Fibroblast of upper back skin (primary cell): ENCODE data around the gene MTPN.
A peak's percentile ranks its signal among the peaks of the same experiment; 100 is the strongest.

Experiments
- DNase-seq: peaks from one replicate; pipeline ENCODE4 v3.0.0-alpha.2; 2013

MTPN gene

DNA sequence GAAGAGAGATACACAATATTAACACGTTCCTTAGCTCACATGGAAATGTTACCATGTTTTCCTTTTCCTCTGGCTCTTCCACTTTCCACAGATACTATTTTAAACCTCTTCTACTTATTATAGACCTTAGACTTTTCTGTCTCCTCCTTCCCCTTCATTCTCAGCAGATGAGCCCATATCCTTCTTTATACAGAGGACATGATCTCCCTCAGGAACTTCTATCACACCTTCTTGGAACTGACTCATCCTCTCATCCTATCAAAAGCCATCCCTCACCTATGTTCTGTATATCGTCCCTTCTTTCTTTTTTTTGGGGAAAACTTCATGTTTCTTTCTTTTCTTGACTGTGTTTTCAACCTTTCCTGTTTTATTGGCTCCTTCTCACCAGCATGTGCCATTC lies 20.8 kb downstream of the MTPN start:
- no peak for DNase-seq

DNA sequence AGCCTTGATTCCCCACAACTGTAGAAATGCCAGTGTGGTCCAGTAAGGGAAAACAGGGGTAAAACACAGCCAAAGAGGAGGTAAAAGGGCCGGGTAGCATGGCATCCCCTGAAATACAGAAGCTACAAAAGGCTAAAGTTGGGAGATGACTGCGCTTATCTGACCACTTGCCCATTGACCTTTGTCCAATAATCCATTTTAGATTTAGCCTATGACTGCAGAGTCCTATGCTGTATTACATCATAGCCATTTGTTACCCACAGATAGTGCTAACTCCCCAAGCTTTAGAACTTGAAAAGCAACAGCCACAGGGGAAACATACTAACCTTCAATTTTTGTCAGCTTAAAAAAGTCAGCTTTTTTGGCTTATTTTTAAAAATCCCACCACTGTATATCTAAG lies 26.2 kb downstream of the MTPN start:
- DNase-seq = no peak

DNA sequence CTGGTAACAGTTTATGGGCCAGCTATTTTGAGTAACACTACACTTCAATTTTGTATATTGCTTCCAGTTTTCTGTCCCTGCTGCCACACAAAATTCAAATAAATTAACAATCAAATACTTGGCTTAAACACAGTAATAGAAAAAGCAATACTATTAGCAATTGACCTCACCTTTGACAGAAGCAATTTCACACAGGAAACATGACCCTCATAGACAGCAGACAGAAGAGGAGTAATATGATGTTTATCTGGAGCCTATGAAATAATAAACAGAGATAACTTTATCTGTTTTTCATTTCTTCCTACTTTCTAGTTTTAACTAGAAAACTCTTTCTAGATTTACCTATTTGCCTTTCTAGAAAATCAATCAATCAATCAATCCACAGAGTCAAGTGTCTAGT lies 26.7 kb downstream of the MTPN start:
- DNase-seq = no peak

- DNase-seq = no peak
Observed at GRCh38 chr7:135946289-135947055, 30.7 kb downstream of the MTPN start.

DNA sequence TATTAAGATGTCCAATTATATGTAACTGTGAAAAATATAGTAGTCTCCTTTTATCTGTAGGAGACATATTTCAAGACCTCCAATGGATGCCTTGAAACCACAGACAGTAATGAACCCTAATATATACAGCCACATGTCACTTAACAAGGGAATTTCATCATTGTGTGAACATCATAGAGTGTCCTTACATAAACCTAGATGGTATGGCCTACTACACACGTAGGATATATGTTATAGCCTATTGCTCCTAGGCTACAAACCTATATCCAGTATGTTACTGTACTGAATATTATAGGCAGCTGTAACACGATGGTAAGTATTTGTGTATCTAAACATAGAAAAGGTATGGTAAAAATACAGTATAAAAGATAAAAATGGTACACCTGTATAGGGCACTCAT lies 32.4 kb downstream of the MTPN start:
- DNase-seq = no peak

GRCh38 chr7:135943134-135943879 lies 33.9 kb downstream of the MTPN start:
- peak; percentile 36 for DNase-seq

DNA sequence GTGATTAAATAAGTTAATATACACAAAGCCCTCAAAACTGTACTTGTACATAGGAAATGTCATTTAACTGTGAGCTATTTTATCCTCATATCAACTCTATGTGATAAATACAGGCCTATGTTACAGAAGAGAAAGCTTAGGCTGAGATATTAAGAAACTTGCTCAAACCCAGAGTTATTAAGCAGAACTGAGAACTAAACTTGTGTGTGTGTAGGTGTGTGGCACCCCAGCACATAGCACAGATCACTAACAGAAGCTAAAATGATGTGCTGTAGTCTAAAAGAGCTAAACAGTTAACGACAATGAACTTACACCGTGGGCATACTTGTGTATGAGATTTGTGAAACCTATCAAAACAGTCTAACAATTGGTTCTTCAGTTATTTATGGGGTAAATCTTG lies 34.5 kb downstream of the MTPN start:
- no peak for DNase-seq

GRCh38 chr7:135940077-135941075 lies 36.8 kb downstream of the MTPN start:
- DNase-seq = no peak

DNA sequence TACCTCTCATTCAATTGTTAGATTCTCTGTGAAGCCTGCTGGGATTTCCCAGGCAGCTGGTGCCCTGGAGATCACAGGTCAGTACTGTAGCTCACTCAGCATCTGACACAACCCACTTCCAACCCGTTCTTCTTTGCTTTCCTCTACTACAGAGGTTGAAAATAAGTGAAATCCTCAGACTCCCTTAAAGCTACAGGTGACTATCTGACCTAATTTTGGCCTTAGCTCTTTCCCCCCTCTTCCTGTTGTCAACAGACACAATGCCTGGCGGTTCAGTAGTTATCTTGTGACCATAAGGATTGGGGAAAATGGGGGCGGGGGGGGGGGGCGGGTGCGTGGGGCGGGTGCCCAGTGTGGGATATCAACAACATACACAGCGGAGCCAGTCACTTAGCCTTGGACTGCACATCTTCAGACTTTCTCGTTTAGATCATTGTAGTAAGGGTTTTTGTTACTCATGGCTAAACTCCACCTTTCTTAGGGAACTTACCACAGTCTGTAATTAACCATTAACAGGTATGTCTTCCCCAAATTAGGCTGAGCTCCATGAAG lies 37.8 kb downstream of the MTPN start:
- DNase-seq = no peak

DNA sequence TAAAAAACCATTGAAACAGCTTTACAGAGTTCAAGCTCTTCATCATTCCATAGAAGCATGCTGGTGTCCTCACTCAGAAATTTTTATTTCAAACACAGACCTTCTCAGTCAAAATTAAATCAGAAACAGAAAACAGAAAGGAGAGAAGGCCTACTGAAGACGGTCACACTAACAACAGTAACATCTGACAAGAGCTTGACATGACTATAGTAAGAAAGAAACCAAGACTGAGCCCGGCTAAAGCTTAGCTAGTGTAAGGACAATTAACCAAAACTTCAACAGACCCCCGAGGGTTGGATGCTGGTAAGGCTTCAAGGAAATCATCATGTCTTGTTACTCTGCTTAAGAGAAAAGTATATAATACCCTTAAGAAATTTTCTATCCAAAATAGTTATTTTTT lies 38.6 kb downstream of the MTPN start:
- DNase-seq = no peak

- DNase-seq = no peak
Observed at GRCh38 chr7:135938086-135938485, 39.1 kb downstream of the MTPN start.

GRCh38 chr7:135936497-135937217 lies 40.5 kb downstream of the MTPN start:
- DNase-seq = no peak

GRCh38 chr7:135934651-135935050 lies 42.5 kb downstream of the MTPN start:
- no peak for DNase-seq

GRCh38 chr7:135933509-135934188 lies 43.5 kb downstream of the MTPN start:
- peak; percentile 13 for DNase-seq

- DNase-seq = no peak
Observed at GRCh38 chr7:135932131-135932530, 45.0 kb downstream of the MTPN start.

- DNase-seq = peak; percentile 71
Observed at GRCh38 chr7:135930565-135931461, 46.3 kb downstream of the MTPN start.

- DNase-seq = no peak
Observed at GRCh38 chr7:135929722-135930141, 47.4 kb downstream of the MTPN start.

DNA sequence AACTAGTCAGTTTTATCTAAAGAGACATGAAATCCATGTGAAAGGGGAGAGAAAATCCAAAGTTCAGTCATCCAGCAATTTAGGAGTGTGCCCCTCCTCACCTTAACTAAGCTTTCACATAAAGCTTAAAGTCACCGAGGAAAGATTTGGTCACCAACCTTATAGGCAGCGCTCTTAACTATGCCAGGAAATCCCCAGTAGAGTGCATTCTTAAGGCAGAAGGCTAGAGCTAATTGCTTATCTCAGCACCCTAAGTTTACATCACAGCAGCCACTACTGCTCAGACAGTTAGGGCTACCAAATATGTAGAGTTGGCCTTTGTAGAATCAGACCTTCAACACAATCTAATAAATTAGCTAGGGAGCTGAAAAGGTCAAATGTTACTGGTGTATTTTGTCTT lies 47.9 kb downstream of the MTPN start:
- DNase-seq = no peak

DNA sequence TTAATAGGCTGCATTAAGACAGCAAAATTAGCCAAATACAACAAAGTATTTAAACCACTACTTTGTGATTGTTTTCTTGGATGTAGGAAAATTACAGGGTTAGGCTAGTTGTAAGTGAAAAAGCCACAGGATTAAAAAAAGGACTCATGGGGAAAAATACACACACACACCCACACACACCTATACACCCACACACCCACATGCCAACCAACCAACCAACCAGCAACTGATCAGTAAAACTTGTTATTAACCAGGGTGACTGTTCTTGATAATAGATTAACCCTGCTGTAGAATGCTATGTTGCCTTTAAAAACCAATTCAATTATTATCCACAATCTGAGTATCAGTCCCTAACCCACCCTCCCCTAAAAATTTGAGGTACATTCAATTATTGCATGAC lies 49.0 kb downstream of the MTPN start:
- no peak for DNase-seq

DNA sequence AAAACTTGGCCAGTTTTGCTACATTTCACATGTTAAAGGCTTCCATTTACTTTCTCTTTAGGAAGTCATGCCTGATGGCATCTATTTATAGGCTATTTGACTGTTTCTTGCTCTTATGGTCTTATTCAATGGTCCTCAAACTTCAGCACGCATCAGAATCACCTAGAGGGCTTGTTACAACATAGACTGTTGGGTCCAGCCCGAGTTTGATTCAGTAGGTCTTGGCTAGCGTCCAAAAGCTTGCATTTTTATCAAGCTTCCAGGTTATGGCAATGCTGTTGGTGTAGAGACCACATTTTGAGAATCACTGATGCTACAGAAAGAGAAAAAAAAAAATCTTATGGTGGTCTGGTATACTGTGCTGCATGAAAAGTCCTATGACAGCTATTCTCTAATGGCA lies 51.9 kb downstream of the MTPN start:
- DNase-seq = peak; percentile 22

DNA sequence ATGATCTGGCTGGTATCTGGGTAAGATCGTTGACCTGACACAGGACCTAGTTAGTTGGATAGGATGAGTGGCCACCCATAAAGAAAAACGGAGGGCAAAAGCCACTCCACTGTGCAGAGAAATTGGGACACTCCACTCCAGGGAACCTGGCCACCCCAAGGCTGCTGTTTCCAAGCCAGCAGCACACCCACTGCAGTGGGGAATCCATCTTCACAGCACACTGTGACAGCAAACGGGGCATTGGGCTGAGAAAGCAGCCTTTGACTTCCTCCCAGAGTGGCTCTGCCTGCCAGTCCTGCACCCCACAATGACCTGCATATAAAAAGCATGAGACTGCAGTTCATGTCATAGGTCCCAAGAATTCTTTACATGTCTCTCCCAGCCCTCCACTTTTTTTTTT lies 52.9 kb downstream of the MTPN start:
- no peak for DNase-seq
